Omental fat pad (tissue), 4 donors: ENCODE measurements around the gene CYBC1. TPM values are rescaled to one million over a fixed set of nuclear protein-coding genes. Genes with fewer than 3 reads are reported as not detected.

Experiments used
- ATAC-seq: fragments of 150-250 bp; one replicate; pipeline ENCODE4 v1.9.1; 2016; ENCODE audit warnings: mild to moderate bottlenecking, moderate library complexity; ENCODE audit not compliant: low FRiP score
- DNase-seq: peaks from one replicate; pipeline ENCODE4 v3.0.0-alpha.2; 2019; ENCODE audit warnings: low spot score
- CTCF ChIP-seq, 3 donors: fragments of 450-650 bp; IDR thresholded peaks; one replicate each; pipeline ENCODE4 v1.5.1; 2016 to 2017; ENCODE audit warnings: antibody characterized with exemption in 3 of 3, mild to moderate bottlenecking in 3 of 3, moderate library complexity in 2 of 3
- total RNA-seq, 4 donors: library from RNA; depleted of rRNA; stranded (reverse); fragments of >200 nt; gene quantifications; one replicate each; pipeline ENCODE4 v1.1.0, GENCODE V29; 2016

CYBC1 gene
- total RNA-seq, 4 donors from 2014 or later, result 43.8 to 74.6 (median 68.4) TPM

- DNase-seq (no peak), ATAC-seq (no peak)
- TF ChIP-seq CTCF (IDR thresholded peaks at IDR 0.05), result no peak
These were observed 8.7 kb downstream of the CYBC1 start for GRCh38 chr17:82441691-82442487.

GRCh38 chr17:82440991-82441627 lies 9.4 kb downstream of the CYBC1 start:
- ATAC-seq (no peak), DNase-seq (no peak)
- TF ChIP-seq CTCF (IDR thresholded peaks at IDR 0.05), result no peak

- ATAC-seq (no peak), DNase-seq (no peak)
- no peak for TF ChIP-seq CTCF (IDR thresholded peaks at IDR 0.05)
These were observed 10.0 kb downstream of the CYBC1 start for GRCh38 chr17:82440469-82440981.

GRCh38 chr17:82439829-82440365 lies 10.7 kb downstream of the CYBC1 start:
- no peak for TF ChIP-seq CTCF (IDR thresholded peaks at IDR 0.05)
- DNase-seq (no peak), ATAC-seq (no peak)

- no peak for DNase-seq
- no peak for ATAC-seq
- TF ChIP-seq CTCF (IDR thresholded peaks at IDR 0.05), result no peak
These were observed 11.2 kb downstream of the CYBC1 start for GRCh38 chr17:82439194-82439828.

- no peak for DNase-seq
- TF ChIP-seq CTCF (IDR thresholded peaks at IDR 0.05), result no peak
- no peak for ATAC-seq
These were observed 12.0 kb downstream of the CYBC1 start for GRCh38 chr17:82438401-82439193.
